H9 (cell line): ENCODE measurements around the gene SEL1L. TPM values are rescaled to one million over a fixed set of nuclear protein-coding genes. Genes with fewer than 3 reads are reported as not detected.

ENCODE experiments used
- DNase-seq: peaks from one replicate; pipeline ENCODE4 v3.0.0-alpha.2; 2017
- H2AFZ ChIP-seq: one replicate; pipeline ENCODE4 v1.6.1; 2013; ENCODE audit warnings: mild to moderate bottlenecking, low read length, control low read depth, moderate library complexity
- H2AK5ac ChIP-seq: 2 replicates; pipeline ENCODE4 v1.6.1; 2013; ENCODE audit warnings: low read length, control low read depth, mixed read lengths; ENCODE audit not compliant: insufficient read length
- H2BK120ac ChIP-seq: one replicate; pipeline ENCODE4 v1.6.1; 2013; ENCODE audit warnings: low read depth, mild to moderate bottlenecking, low read length, control low read depth, inconsistent platforms; ENCODE audit not compliant: poor library complexity, severe bottlenecking
- H2BK12ac ChIP-seq: 2 replicates; pipeline ENCODE4 v1.6.1; 2013; ENCODE audit warnings: low read length, control low read depth, mixed read lengths, low read depth; ENCODE audit not compliant: insufficient read length
- H2BK15ac ChIP-seq: 2 replicates; pipeline ENCODE4 v1.6.1; 2013; ENCODE audit warnings: low read depth, low read length, control low read depth
- H2BK20ac ChIP-seq: one replicate; pipeline ENCODE4 v1.6.1; 2013; ENCODE audit warnings: low read depth, mild to moderate bottlenecking, low read length, control low read depth, inconsistent platforms; ENCODE audit not compliant: poor library complexity, severe bottlenecking
- H2BK5ac ChIP-seq: 2 replicates; pipeline ENCODE4 v1.6.1; 2013; ENCODE audit warnings: low read length, control low read depth, mixed read lengths; ENCODE audit not compliant: insufficient read length
- H3K14ac ChIP-seq: 2 replicates; pipeline ENCODE4 v1.6.1; 2013; ENCODE audit warnings: low read length, control low read depth; ENCODE audit not compliant: insufficient read depth
- H3K18ac ChIP-seq: 2 replicates; pipeline ENCODE4 v1.6.1; 2013; ENCODE audit warnings: low read depth, mild to moderate bottlenecking, mixed read lengths, low read length, control low read depth; ENCODE audit not compliant: insufficient read length
- H3K23ac ChIP-seq: 2 replicates; pipeline ENCODE4 v1.6.1; 2013; ENCODE audit warnings: low read length, control low read depth, mixed read lengths, low read depth; ENCODE audit not compliant: insufficient read length
- H3K23me2 ChIP-seq: 2 replicates; pipeline ENCODE4 v1.6.1; 2013; ENCODE audit warnings: low read depth, mild to moderate bottlenecking, mixed read lengths, low read length, control low read depth; ENCODE audit not compliant: insufficient read length, poor library complexity, severe bottlenecking
- H3K27ac ChIP-seq: 2 replicates; pipeline ENCODE4 v1.5.1; 2013; ENCODE audit warnings: low read length, control low read depth, mixed read lengths, low read depth; ENCODE audit not compliant: insufficient read length
- H3K27me3 ChIP-seq: 2 replicates; pipeline ENCODE4 v1.6.1; 2013; ENCODE audit warnings: low read length, control low read depth, inconsistent platforms; ENCODE audit not compliant: insufficient read depth
- H3K4ac ChIP-seq: 2 replicates; pipeline ENCODE4 v1.6.1; 2013; ENCODE audit warnings: low read depth, mild to moderate bottlenecking, control low read depth, inconsistent platforms, low read length, moderate library complexity
- H3K4me1 ChIP-seq: 2 replicates; pipeline ENCODE4 v1.6.1; 2013; ENCODE audit warnings: low read length, control low read depth, inconsistent platforms; ENCODE audit not compliant: insufficient read depth
- H3K4me2 ChIP-seq: 2 replicates; pipeline ENCODE4 v1.6.1; 2013; ENCODE audit warnings: low read length, control low read depth, mixed read lengths; ENCODE audit not compliant: insufficient read length, insufficient read depth
- H3K56ac ChIP-seq: 2 replicates; pipeline ENCODE4 v1.6.1; 2013; ENCODE audit warnings: low read depth, mild to moderate bottlenecking, mixed read lengths, low read length, control low read depth; ENCODE audit not compliant: insufficient read length
- H3K79me1 ChIP-seq: 2 replicates; pipeline ENCODE4 v1.6.1; 2013; ENCODE audit warnings: low read depth, mild to moderate bottlenecking, moderate library complexity, low read length, control low read depth, inconsistent platforms; ENCODE audit not compliant: insufficient read depth, poor library complexity, severe bottlenecking
- H3K79me2 ChIP-seq: 2 replicates; pipeline ENCODE4 v1.6.1; 2013; ENCODE audit warnings: low read length, control low read depth, inconsistent platforms; ENCODE audit not compliant: insufficient read depth
- H3K9ac ChIP-seq: 2 replicates; pipeline ENCODE4 v1.6.1; 2013; ENCODE audit warnings: low read length, control low read depth, mixed read lengths; ENCODE audit not compliant: insufficient read length; ENCODE audit errors: extremely low read depth
- H3K9me3 ChIP-seq: one replicate; pipeline ENCODE4 v1.6.1; 2013; ENCODE audit warnings: low read depth, low read length, inconsistent platforms; ENCODE audit not compliant: control insufficient read depth
- H3T11ph ChIP-seq: one replicate; pipeline ENCODE4 v1.6.1; 2013; ENCODE audit warnings: mild to moderate bottlenecking, low read length, control low read depth, inconsistent platforms
- H4K20me1 ChIP-seq: one replicate; pipeline ENCODE4 v1.6.1; 2013; ENCODE audit not compliant: control insufficient read depth, insufficient read length, insufficient read depth
- H4K5ac ChIP-seq: 2 replicates; pipeline ENCODE4 v1.6.1; 2013; ENCODE audit warnings: low read depth, mild to moderate bottlenecking, mixed read lengths, low read length, control low read depth; ENCODE audit not compliant: insufficient read length
- H4K8ac ChIP-seq: replicated peaks from 2 replicates; pipeline ENCODE4 v1.6.1; 2013; ENCODE audit warnings: low read length, control low read depth, mixed read lengths, low read depth; ENCODE audit not compliant: insufficient read length
- H4K91ac ChIP-seq: 2 replicates; pipeline ENCODE4 v1.6.1; 2013; ENCODE audit warnings: low read depth, mild to moderate bottlenecking, moderate library complexity, mixed read lengths, low read length, control low read depth; ENCODE audit not compliant: insufficient read length
- H3K27ac Mint-ChIP-seq, 3 experiments: 2 replicates in 2 of 3; 3 replicates in 1 of 3; pipeline ENCODE4 v1.8.0; 2020 to 2021; ENCODE audit warnings: mixed read lengths in 3 of 3, mild to moderate bottlenecking in 1 of 3, moderate library complexity in 1 of 3
- H3K27me3 Mint-ChIP-seq: 2 replicates; pipeline ENCODE4 v1.8.0; 2021; ENCODE audit warnings: low read depth, mild to moderate bottlenecking, moderate library complexity, mixed read lengths
- H3K36me3 Mint-ChIP-seq, 3 experiments: 2 replicates in 2 of 3; 3 replicates in 1 of 3; pipeline ENCODE4 v1.8.0; 2020 to 2021; ENCODE audit warnings: low read depth in 3 of 3, mixed read lengths in 3 of 3; ENCODE audit not compliant: insufficient read depth in 1 of 3
- H3K4me1 Mint-ChIP-seq, 2 experiments: 2 replicates each; pipeline ENCODE4 v1.8.0; 2020; ENCODE audit warnings: mixed read lengths in 2 of 2
- H3K4me3 Mint-ChIP-seq, 2 experiments: 2 replicates in 1 of 2; 3 replicates in 1 of 2; pipeline ENCODE4 v1.8.0; 2020 to 2021; ENCODE audit warnings: mild to moderate bottlenecking in 2 of 2, mixed read lengths in 2 of 2, moderate library complexity in 1 of 2
- H3K9me3 Mint-ChIP-seq, 2 experiments: 2 replicates in 1 of 2; 3 replicates in 1 of 2; pipeline ENCODE4 v1.8.0; 2020; ENCODE audit warnings: mild to moderate bottlenecking in 2 of 2, mixed read lengths in 2 of 2, moderate library complexity in 1 of 2
- CTCF ChIP-seq: fragments of 200-600 bp; sonication (generic); conservative IDR thresholded peaks from 3 replicates; pipeline ENCODE4 v1.8.0; 2021; ENCODE audit warnings: antibody characterized with exemption, mild to moderate bottlenecking
- WGBS: extraction: QIAGEN DNeasy Blood & Tissue Kit; methylation state at CpG from one replicate; pipeline ENCODE4 v1.1.7; 2013; ENCODE audit warnings: missing lambda C conversion rate, low lambda C conversion rate, mixed read lengths; ENCODE audit not compliant: insufficient read length; ENCODE audit errors: extremely low coverage; 5-methylcytosine and 5-hydroxymethylcytosine counted together
- total RNA-seq: library from RNA; stranded (reverse); gene quantifications from 2 replicates; pipeline ENCODE4 v1.2.1, GENCODE V29; 2021

Gene SEL1L
- total RNA-seq, 1 experiment from 2014 or later, result 27.5 TPM

DNA sequence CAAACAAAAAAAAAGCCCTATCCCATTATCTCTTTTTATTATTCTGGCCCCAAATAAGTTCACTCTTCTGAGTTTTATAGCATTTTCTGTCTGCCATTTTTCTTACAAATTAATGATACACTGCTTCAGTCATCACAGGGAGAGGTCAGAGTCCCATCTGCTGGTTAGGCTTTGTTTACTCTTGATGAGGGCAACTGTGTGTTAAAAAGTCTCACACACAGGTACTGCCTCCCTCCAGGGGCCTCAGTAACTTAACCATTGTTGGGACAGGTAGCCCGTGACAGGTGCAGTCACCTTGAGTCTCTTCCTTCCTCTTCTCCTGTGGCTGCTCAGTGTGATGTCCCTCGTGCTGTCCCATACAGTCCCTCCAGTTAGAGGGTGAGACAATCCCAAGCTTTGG is 45.5 kb upstream of the SEL1L start:
- Histone ChIP-seq H4K5ac (no peak overlapping the region), H2BK15ac (no peak overlapping the region), H3K4me1 (no peaks in the 10 kb centered on the region), H2AFZ (no peak overlapping the region), H2BK120ac (no peak overlapping the region), H2BK5ac (no peak overlapping the region), H3T11ph (no peak overlapping the region), H4K91ac (no peak overlapping the region), H3K23me2 (no peaks in the 10 kb centered on the region), H3K79me2 (no peaks in the 10 kb centered on the region), H2BK12ac (no peak overlapping the region), H3K27ac (no peak overlapping the region), H3K56ac (no peak overlapping the region), H4K20me1 (no peaks in the 10 kb centered on the region), H2BK20ac (no peak overlapping the region), H3K27me3 (no peaks in the 10 kb centered on the region), H3K4ac (no peak overlapping the region), H3K18ac (no peak overlapping the region), H2AK5ac (no peak overlapping the region), H3K4me2 (no peak overlapping the region), H3K9me3 (no peaks in the 10 kb centered on the region), H3K79me1 (no peaks in the 10 kb centered on the region), H4K8ac (no peak overlapping the region), H3K23ac (no peak overlapping the region), H3K14ac (no peak overlapping the region), H3K9ac (no peak overlapping the region)
- H3K9me3 Mint-ChIP-seq, result peaks cover 6 to 8% of the 10 kb centered on the region in 2 experiments; a peak in 3 of 5 replicates
- H3K36me3 Mint-ChIP-seq, result peaks cover 0 to 12% (median 2%) of the 10 kb centered on the region in 3 experiments; a peak in 3 of 7 replicates
- H3K27ac Mint-ChIP-seq, result no peak overlapping the region
- 0 out of 4 replicates have a peak, but pooled peaks cover 0 to 3% of the 10 kb centered on the region in 2 experiments for H3K4me1 Mint-ChIP-seq
- no peak overlapping the region for H3K4me3 Mint-ChIP-seq
- no peak for DNase-seq
- no peak for TF ChIP-seq CTCF
- H3K27me3 Mint-ChIP-seq, result no peaks in the 10 kb centered on the region
- no CpG with 5 or more reads among the region's 2 CpGs for WGBS
